ENCODE results near the gene NCOA1.
"Not testable (repeated sequence)": the region's sequence is repeated elsewhere in the genome, so short reads cannot be mapped to it uniquely, and the experiment has no call there.

NCOA1 gene

GRCh38 chr2:24792874-24793760 is 302.1 kb downstream of the NCOA1 start, which contains the start of the genes CENPO and PTRHD1:
Gene CENPO (plus strand): TSS chr2:24793425. CDS start chr2:24793920, 495 bp downstream.
Gene PTRHD1 (minus strand): TSS chr2:24793391. CDS start chr2:24793377, 14 bp downstream.
- peak; percentile 91 for DNase-seq (ENCODE audit: low read depth)

GRCh38 chr2:24793761-24794435 is 302.8 kb downstream of the NCOA1 start:
- DNase-seq (ENCODE audit: low read depth): no peak

GRCh38 chr2:24797644-24798043 is 306.6 kb downstream of the NCOA1 start:
- no peak for DNase-seq (ENCODE audit: low read depth)

GRCh38 chr2:24800487-24800886 is 309.4 kb downstream of the NCOA1 start:
- DNase-seq (ENCODE audit: low read depth): not testable (repeated sequence)

- not testable (repeated sequence) for DNase-seq (ENCODE audit: low read depth)
Measured at GRCh38 chr2:24805811-24806660, 315.0 kb downstream of the NCOA1 start.

GRCh38 chr2:24806661-24807036 is 315.6 kb downstream of the NCOA1 start:
- DNase-seq (ENCODE audit: low read depth): no peak

GRCh38 chr2:24809316-24810007 is 318.4 kb downstream of the NCOA1 start:
- DNase-seq (ENCODE audit: low read depth): no peak

- no peak for DNase-seq (ENCODE audit: low read depth)
Measured at GRCh38 chr2:24813691-24814137, 322.7 kb downstream of the NCOA1 start.

GRCh38 chr2:24814516-24814915 is 323.5 kb downstream of the NCOA1 start:
- no peak for DNase-seq (ENCODE audit: low read depth)

- no peak for DNase-seq (ENCODE audit: low read depth)
Measured at GRCh38 chr2:24815171-24815570, 324.1 kb downstream of the NCOA1 start.

- no peak for DNase-seq (ENCODE audit: low read depth)
Measured at GRCh38 chr2:24816404-24816803, 325.4 kb downstream of the NCOA1 start.

- DNase-seq (ENCODE audit: low read depth): no peak
Measured at GRCh38 chr2:24816884-24817283, 325.8 kb downstream of the NCOA1 start.

- no peak for DNase-seq (ENCODE audit: low read depth)
Measured at GRCh38 chr2:24818721-24819167, 327.7 kb downstream of the NCOA1 start.

- no peak for DNase-seq (ENCODE audit: low read depth)
Measured at GRCh38 chr2:24819442-24820174, 328.6 kb downstream of the NCOA1 start.

GRCh38 chr2:24820175-24820513 is 329.1 kb downstream of the NCOA1 start:
- DNase-seq (ENCODE audit: low read depth): no peak

Measured in activated T-cell treated with anti-CD3 and anti-CD28 coated beads for 1 hour (primary cell).